GM19099 (cell line): ENCODE measurements around the gene CFP.

ENCODE experiments used
- POLR2A ChIP-seq: IDR thresholded peaks from 3 replicates; pipeline ENCODE4 v1.6.1; 2011; ENCODE audit warnings: low read depth; ENCODE audit not compliant: insufficient read length; ENCODE audit errors: extremely low read depth

Gene CFP

GRCh38 chrX:47586043-47586787 lies 43.5 kb downstream of the CFP start:
- no peak for TF ChIP-seq POLR2A

GRCh38 chrX:47585273-47585672 lies 44.5 kb downstream of the CFP start:
- no peak for TF ChIP-seq POLR2A

GRCh38 chrX:47584714-47585113 lies 45.0 kb downstream of the CFP start:
- no peak for TF ChIP-seq POLR2A

- TF ChIP-seq POLR2A: no peak
These were observed 46.4 kb downstream of the CFP start for GRCh38 chrX:47583240-47583861.

GRCh38 chrX:47581731-47582647 lies 47.7 kb downstream of the CFP start, which contains the start of gene TIMP1:
Gene TIMP1 (plus strand): TSS chrX:47582436. CDS start chrX:47583416, 980 bp downstream.
- TF ChIP-seq POLR2A: peak; percentile 44

GRCh38 chrX:47579537-47579936 lies 50.2 kb downstream of the CFP start:
- no peak for TF ChIP-seq POLR2A

GRCh38 chrX:47578692-47579091 lies 51.0 kb downstream of the CFP start:
- TF ChIP-seq POLR2A: no peak

GRCh38 chrX:47577901-47578300 lies 51.8 kb downstream of the CFP start:
- TF ChIP-seq POLR2A: no peak

GRCh38 chrX:47577424-47577823 lies 52.3 kb downstream of the CFP start:
- TF ChIP-seq POLR2A: no peak

- TF ChIP-seq POLR2A: no peak
These were observed 53.5 kb downstream of the CFP start for GRCh38 chrX:47576021-47576898.

GRCh38 chrX:47574547-47575301 lies 55.0 kb downstream of the CFP start:
- no peak for TF ChIP-seq POLR2A

- no peak for TF ChIP-seq POLR2A
These were observed 55.6 kb downstream of the CFP start for GRCh38 chrX:47574076-47574546.

GRCh38 chrX:47573341-47574075 lies 56.2 kb downstream of the CFP start:
- no peak for TF ChIP-seq POLR2A
